Osteocyte (in vitro differentiated cells): Measurements from ENCODE around the gene NCLN. TPM values are rescaled to one million over a fixed set of nuclear protein-coding genes. Genes with fewer than 3 reads are reported as not detected.
A peak's percentile ranks its signal among the peaks of the same experiment; 100 is the strongest.

Experiments used
- DNase-seq: peaks from one replicate; pipeline ENCODE4 v3.0.0; 2021; ENCODE audit warnings: mixed read lengths; ENCODE audit not compliant: unreplicated experiment; ENCODE audit errors: extremely low spot score
- H3K27ac Mint-ChIP-seq: one replicate; pipeline ENCODE4 v1.8.0; 2021; ENCODE audit warnings: mild to moderate bottlenecking, mixed read lengths; ENCODE audit not compliant: unreplicated experiment
- H3K27me3 Mint-ChIP-seq: one replicate; pipeline ENCODE4 v1.8.0; 2021; ENCODE audit warnings: mixed read lengths; ENCODE audit not compliant: unreplicated experiment
- H3K36me3 Mint-ChIP-seq: one replicate; pipeline ENCODE4 v1.8.0; 2021; ENCODE audit warnings: mixed read lengths; ENCODE audit not compliant: unreplicated experiment
- H3K4me1 Mint-ChIP-seq: one replicate; pipeline ENCODE4 v1.8.0; 2021; ENCODE audit warnings: mixed read lengths; ENCODE audit not compliant: unreplicated experiment
- H3K4me3 Mint-ChIP-seq: one replicate; pipeline ENCODE4 v1.8.0; 2021; ENCODE audit warnings: mild to moderate bottlenecking, moderate library complexity, mixed read lengths; ENCODE audit not compliant: unreplicated experiment
- H3K9me3 Mint-ChIP-seq: one replicate; pipeline ENCODE4 v1.8.0; 2021; ENCODE audit warnings: mixed read lengths; ENCODE audit not compliant: unreplicated experiment
- long read RNA-seq: library from polyadenylated mRNA; unstranded; transcript quantifications from one replicate; pipeline ENCODE4 v2.0.0, GENCODE V29; 2021
- total RNA-seq: library from RNA; stranded (reverse); gene quantifications from 2 replicates; pipeline ENCODE4 v1.2.1, GENCODE V29; 2021
- TF ChIP-seq, protein P1 (sequence below): fragments of 200-600 bp; sonication (generic); IDR thresholded peaks from 2 replicates; pipeline ENCODE4 v1.5.0; 2021; ENCODE audit warnings: antibody characterized with exemption, mild to moderate bottlenecking, moderate library complexity

Gene NCLN, protein sequence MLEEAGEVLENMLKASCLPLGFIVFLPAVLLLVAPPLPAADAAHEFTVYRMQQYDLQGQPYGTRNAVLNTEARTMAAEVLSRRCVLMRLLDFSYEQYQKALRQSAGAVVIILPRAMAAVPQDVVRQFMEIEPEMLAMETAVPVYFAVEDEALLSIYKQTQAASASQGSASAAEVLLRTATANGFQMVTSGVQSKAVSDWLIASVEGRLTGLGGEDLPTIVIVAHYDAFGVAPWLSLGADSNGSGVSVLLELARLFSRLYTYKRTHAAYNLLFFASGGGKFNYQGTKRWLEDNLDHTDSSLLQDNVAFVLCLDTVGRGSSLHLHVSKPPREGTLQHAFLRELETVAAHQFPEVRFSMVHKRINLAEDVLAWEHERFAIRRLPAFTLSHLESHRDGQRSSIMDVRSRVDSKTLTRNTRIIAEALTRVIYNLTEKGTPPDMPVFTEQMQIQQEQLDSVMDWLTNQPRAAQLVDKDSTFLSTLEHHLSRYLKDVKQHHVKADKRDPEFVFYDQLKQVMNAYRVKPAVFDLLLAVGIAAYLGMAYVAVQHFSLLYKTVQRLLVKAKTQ
- 60.6 and 61.9 TPM in 2 replicates for total RNA-seq
- long read RNA-seq, full-length matches to known transcripts = 3 of 6 reads
- long read RNA-seq, partial matches to known transcripts = 0 of 6 reads
- long read RNA-seq, other reads (novel, unspliced or antisense) = 3 of 6 reads

DNA sequence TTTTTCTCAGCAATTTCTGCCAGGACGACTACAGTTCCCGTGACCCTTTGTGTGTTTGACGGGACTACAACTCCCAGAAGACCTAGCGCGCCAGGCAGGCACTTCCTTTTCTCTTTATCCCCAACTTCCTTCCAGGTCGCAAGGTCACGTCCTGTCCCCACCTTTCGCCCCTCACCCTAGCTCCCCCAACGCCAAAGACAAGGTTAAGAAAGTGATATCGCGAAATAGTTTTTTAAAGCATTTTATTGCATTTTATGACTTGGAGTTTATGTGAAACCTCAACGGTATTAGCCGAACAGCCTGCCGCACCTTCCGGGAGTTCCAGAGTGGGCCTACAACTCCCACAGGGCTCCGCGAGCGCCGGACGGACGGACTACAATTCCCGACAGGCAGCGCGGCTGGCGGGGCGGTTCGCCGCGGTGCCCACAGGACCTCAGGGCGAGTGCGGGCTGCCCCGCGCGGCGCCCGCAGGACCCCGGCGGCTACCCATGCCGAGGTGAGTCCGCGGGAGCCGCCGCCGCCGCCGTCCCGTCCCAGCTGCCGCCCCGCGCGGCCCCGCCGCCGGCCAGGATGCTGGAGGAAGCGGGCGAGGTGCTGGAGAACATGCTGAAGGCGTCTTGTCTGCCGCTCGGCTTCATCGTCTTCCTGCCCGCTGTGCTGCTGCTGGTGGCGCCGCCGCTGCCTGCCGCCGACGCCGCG, at the start of gene NCLN:
NCLN (plus strand) TSS at position 470 of the 699 bp plus-strand sequence; CDS start at position 571, 101 bp downstream.
- H3K4me3 Mint-ChIP-seq = peak within 1 kb of the TSS; percentile 95
- no peaks in the 10 kb centered on the region for H3K27me3 Mint-ChIP-seq
- H3K36me3 Mint-ChIP-seq = no peaks in the 10 kb centered on the region
- TF ChIP-seq, protein P1, sequence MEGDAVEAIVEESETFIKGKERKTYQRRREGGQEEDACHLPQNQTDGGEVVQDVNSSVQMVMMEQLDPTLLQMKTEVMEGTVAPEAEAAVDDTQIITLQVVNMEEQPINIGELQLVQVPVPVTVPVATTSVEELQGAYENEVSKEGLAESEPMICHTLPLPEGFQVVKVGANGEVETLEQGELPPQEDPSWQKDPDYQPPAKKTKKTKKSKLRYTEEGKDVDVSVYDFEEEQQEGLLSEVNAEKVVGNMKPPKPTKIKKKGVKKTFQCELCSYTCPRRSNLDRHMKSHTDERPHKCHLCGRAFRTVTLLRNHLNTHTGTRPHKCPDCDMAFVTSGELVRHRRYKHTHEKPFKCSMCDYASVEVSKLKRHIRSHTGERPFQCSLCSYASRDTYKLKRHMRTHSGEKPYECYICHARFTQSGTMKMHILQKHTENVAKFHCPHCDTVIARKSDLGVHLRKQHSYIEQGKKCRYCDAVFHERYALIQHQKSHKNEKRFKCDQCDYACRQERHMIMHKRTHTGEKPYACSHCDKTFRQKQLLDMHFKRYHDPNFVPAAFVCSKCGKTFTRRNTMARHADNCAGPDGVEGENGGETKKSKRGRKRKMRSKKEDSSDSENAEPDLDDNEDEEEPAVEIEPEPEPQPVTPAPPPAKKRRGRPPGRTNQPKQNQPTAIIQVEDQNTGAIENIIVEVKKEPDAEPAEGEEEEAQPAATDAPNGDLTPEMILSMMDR = no peak
- no peaks in the 10 kb centered on the region for H3K9me3 Mint-ChIP-seq
- peak within 1 kb of the TSS; percentile 94 for H3K27ac Mint-ChIP-seq
- peaks cover 18% of the 10 kb centered on the region for H3K4me1 Mint-ChIP-seq
- DNase-seq = peak; percentile 98

DNA sequence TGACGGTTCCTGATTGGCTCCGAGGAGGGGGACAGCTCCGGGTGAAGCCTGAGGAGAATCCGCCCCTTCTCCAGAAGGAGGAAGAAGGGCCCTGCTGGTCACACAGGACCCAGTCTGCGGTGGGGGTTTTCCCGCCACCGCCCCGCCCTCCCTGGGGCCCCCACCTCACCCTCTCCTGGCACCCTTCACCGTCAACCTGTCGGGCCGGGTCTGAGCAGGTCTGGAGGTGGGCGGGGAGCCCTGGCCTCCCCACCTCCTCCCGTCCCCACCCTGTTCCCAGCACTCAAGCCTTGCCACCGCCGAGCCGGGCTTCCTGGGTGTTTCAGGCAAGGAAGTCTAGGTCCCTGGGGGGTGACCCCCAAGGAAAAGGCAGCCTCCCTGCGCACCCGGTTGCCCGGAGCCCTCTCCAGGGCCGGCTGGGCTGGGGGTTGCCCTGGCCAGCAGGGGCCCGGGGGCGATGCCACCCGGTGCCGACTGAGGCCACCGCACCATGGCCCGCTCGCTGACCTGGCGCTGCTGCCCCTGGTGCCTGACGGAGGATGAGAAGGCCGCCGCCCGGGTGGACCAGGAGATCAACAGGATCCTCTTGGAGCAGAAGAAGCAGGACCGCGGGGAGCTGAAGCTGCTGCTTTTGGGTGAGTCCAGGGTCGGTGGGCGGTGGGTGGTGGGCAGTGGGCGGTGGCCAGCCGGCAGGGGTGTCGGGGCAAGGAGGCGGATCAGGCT, 49.6 kb upstream of the NCLN start, which contains the start of gene GNA15:
GNA15 (plus strand) TSS at position 73 of the 723 bp plus-strand sequence; CDS start at position 491, 418 bp downstream.
- H3K9me3 Mint-ChIP-seq = peaks cover 7% of the 10 kb centered on the region
- no peaks in the 10 kb centered on the region for H3K36me3 Mint-ChIP-seq
- H3K27me3 Mint-ChIP-seq = no peaks in the 10 kb centered on the region
- H3K27ac Mint-ChIP-seq = no peak within 1 kb of the TSS
- H3K4me1 Mint-ChIP-seq = peaks cover 18% of the 10 kb centered on the region
- H3K4me3 Mint-ChIP-seq = no peak within 1 kb of the TSS
- DNase-seq = no peak
- TF ChIP-seq, protein P1 = no peak

DNA sequence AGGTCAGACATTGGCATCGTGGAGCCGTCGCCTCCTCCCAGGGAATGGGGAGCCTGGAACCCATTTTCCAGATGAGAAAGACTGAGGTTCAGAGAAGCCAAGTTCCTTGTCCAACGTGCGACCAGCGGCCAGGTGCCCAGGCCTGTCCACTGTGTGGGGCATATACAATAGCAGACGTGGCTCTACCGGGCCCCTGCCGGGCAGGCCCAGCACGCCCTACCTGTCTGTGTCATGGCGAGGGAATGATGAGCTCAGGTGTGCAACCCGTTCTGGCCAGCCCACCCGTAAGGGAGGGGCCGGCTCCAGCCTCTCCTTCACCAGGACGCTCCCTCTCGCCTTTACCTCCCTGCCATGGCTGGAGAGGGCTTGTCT, 49.1 kb upstream of the NCLN start:
- no peak overlapping the region for H3K4me3 Mint-ChIP-seq
- H3K27ac Mint-ChIP-seq = no peak overlapping the region

DNA sequence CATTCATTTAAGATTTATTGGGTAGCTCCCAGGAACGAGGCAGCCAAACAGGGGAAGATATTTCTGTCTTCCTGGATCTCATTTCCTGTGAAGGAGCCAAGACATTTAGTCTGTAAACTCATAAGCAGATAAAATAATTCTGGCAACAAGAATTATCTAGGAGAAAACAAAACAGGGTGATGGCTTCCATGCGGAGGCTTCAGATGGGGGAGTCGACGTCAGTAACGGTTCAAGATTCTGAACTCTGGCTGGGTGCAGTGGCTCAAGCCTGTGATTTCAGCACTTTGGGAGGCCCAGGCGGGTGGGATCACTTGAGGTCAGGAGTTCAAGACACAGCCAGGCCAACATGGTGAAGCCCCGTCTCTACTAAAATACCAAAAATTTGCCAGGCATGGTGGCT, 48.6 kb upstream of the NCLN start:
- no peak for DNase-seq
- Mint-ChIP-seq H3K4me3 (no peak overlapping the region), H3K36me3 (no peaks in the 10 kb centered on the region), H3K4me1 (peaks cover 20% of the 10 kb centered on the region), H3K27ac (no peak overlapping the region), H3K27me3 (no peaks in the 10 kb centered on the region), H3K9me3 (peaks cover 7% of the 10 kb centered on the region)
- TF ChIP-seq, protein P1 = no peak

More for the DNA sequence above, 49.1 kb upstream of the NCLN start:
- H3K9me3 Mint-ChIP-seq = peaks cover 7% of the 10 kb centered on the region
- H3K36me3 Mint-ChIP-seq = no peaks in the 10 kb centered on the region
- TF ChIP-seq, protein P1 = no peak
- no peak for DNase-seq
- no peaks in the 10 kb centered on the region for H3K27me3 Mint-ChIP-seq
- peaks cover 18% of the 10 kb centered on the region for H3K4me1 Mint-ChIP-seq
